C4-2B (cell line): ENCODE measurements around the gene KIF6.

Experiments
- H3K27ac ChIP-seq: fragments of 450-650 bp; 2 replicates; pipeline ENCODE4 v1.5.1; 2017
- ZFX ChIP-seq: fragments of 450-650 bp; IDR thresholded peaks from 2 replicates; pipeline ENCODE4 v1.6.1; 2017
- TF ChIP-seq, protein P1 (sequence below): fragments of 450-650 bp; conservative IDR thresholded peaks from 2 replicates; pipeline ENCODE4 v1.5.1; 2017; ENCODE audit warnings: mild to moderate bottlenecking

The KIF6 gene

GRCh38 chr6:39590871-39591393 is 134.3 kb downstream of the KIF6 start:
- no peak overlapping the region for H3K27ac ChIP-seq
- TF ChIP-seq ZFX, result no peak
- TF ChIP-seq, protein P1, sequence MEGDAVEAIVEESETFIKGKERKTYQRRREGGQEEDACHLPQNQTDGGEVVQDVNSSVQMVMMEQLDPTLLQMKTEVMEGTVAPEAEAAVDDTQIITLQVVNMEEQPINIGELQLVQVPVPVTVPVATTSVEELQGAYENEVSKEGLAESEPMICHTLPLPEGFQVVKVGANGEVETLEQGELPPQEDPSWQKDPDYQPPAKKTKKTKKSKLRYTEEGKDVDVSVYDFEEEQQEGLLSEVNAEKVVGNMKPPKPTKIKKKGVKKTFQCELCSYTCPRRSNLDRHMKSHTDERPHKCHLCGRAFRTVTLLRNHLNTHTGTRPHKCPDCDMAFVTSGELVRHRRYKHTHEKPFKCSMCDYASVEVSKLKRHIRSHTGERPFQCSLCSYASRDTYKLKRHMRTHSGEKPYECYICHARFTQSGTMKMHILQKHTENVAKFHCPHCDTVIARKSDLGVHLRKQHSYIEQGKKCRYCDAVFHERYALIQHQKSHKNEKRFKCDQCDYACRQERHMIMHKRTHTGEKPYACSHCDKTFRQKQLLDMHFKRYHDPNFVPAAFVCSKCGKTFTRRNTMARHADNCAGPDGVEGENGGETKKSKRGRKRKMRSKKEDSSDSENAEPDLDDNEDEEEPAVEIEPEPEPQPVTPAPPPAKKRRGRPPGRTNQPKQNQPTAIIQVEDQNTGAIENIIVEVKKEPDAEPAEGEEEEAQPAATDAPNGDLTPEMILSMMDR, result no peak

DNA sequence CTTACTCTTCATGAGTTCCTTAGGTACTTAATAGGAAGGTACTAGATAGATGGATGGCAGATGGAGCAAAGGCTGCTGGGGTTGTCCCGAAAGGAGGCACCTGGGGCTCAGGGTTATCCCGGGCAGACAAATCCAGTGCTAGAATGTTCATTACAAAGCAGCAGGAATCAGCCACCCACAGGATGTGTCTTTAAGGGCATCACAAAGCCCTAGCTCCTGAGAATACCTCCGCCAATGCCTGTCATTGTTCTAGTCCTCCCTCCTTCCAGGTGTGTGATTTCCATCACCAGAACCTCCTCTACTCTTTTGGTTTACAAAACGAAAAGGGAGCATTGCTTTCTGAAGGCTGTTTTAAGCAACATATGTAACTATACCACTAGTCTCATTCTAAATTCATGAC is 138.1 kb downstream of the KIF6 start:
- TF ChIP-seq, protein P1, result no peak
- no peak for TF ChIP-seq ZFX
- no peak overlapping the region for H3K27ac ChIP-seq

DNA sequence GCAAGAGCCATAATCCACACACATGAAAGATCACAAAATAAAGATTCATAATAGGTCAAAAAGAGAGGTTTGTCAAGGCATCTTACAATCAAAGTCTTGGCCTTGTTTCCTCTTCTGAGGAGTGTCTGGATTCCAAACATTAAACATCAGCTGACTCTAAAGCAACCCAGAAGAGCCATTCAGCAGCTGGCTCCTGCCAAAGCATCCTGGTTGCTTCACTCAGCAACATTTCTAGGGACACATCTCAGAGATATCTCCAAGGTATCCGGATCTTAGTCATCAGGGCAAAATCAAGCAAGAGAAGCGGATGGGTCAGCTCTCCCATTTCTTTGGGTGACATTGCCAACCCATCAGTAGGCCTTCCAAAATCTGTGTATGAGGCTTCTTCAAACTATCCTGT is 139.6 kb downstream of the KIF6 start:
- TF ChIP-seq ZFX, result no peak
- TF ChIP-seq, protein P1, result no peak
- H3K27ac ChIP-seq, result no peak overlapping the region

DNA sequence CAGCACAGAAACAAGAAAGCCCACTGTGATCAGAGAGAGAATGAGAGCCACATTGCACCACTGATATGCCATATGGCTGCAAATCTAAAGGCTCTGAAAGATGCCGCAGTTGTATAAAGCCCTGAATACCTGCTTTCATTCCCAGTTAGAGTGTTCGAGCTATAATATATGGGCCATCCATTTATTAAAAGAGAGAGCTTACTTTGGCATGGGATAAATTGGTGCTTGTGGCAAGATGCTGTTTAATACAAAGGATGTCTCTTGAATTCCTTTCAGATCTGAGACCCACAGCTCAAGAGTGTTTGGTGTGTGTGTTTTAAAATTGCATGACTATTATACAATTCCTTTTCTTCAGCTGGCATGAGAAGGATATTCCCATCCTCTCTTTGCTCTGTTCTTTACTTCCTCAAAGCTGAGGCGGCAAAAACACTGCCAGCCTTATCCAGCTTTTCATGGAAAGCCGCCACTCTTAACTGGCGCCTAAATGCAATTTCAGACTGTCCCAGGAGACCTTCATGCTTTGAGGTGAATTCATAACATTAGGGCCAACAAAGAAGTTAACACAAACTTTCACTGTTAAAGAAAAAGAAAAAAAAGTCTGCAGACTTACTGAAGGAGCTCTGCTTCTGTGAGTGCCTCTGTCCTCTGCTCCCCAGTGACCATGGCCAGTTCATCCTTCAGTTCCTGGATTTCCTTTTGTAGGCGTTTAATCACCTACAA is 147.6 kb downstream of the KIF6 start:
- no peak for TF ChIP-seq ZFX
- TF ChIP-seq, protein P1, result no peak
- no peak overlapping the region for H3K27ac ChIP-seq

GRCh38 chr6:39576556-39577303 is 148.5 kb downstream of the KIF6 start:
- TF ChIP-seq, protein P1, result no peak
- TF ChIP-seq ZFX, result no peak
- H3K27ac ChIP-seq, result no peak overlapping the region

DNA sequence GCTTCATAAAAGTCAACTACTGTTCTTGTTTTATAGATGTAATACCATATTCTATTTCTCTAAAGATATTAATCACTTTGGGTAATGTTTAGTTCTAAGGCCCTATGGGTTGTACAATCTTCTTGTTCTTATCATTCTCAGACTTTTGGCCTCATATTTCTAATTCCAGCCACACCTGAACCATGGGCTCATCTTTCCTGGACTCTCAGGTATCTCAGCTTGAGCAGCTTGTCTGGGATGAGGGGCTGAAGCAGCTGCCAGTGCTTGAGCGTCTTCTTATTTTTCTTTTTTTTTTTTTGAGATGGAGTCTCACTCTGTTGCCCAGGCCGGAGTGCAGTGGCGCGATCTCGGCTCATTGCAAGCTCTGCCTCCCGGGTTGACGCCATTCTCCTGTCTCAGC is 150.2 kb downstream of the KIF6 start:
- no peak overlapping the region for H3K27ac ChIP-seq
- TF ChIP-seq ZFX, result no peak
- TF ChIP-seq, protein P1, result no peak

DNA sequence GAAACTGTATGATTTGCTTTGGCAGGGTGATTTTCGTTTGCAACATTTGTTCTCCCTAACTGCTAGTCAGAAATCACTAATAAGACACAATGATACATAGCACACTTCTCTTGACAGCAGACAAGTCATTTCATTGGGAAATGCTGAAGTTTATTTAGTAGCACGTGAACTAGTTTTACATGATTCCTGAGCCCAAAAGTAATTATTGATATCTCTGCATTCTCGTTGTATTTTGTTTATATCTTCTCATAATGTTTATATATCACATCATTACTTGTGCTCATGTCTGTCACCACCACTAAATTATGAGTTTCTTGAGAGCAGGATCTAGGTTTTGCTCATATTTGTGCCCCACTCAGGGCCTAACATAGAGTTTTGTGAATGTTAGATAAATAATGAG is 151.7 kb downstream of the KIF6 start:
- no peak for TF ChIP-seq ZFX
- TF ChIP-seq, protein P1, result no peak
- H3K27ac ChIP-seq, result no peak overlapping the region
